ENCODE data around the gene CCR7. TPM values are rescaled to one million over a fixed set of nuclear protein-coding genes. Genes with fewer than 3 reads are reported as not detected.

The CCR7 gene
- total RNA-seq, 2 donors from 2014 or later = 0.72 to 1.9 TPM

- Histone ChIP-seq H3K9ac (ENCODE audit: low read depth in 2 of 2, low read length in 2 of 2) (no peak overlapping the region), H3K27me3 (no peaks in the 10 kb centered on the region), H3K4me1 (peaks cover 6% of the 10 kb centered on the region), H3K27ac (no peak overlapping the region), H3K4me3 (no peak overlapping the region), H3K9me3 (no peaks in the 10 kb centered on the region), H3K36me3 (no peaks in the 10 kb centered on the region)
- intact Hi-C loops (cut with DNase I) = no loop called here
- DNase-seq = no peak
- TF ChIP-seq, protein P1, sequence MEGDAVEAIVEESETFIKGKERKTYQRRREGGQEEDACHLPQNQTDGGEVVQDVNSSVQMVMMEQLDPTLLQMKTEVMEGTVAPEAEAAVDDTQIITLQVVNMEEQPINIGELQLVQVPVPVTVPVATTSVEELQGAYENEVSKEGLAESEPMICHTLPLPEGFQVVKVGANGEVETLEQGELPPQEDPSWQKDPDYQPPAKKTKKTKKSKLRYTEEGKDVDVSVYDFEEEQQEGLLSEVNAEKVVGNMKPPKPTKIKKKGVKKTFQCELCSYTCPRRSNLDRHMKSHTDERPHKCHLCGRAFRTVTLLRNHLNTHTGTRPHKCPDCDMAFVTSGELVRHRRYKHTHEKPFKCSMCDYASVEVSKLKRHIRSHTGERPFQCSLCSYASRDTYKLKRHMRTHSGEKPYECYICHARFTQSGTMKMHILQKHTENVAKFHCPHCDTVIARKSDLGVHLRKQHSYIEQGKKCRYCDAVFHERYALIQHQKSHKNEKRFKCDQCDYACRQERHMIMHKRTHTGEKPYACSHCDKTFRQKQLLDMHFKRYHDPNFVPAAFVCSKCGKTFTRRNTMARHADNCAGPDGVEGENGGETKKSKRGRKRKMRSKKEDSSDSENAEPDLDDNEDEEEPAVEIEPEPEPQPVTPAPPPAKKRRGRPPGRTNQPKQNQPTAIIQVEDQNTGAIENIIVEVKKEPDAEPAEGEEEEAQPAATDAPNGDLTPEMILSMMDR (IDR thresholded peaks at IDR 0.05) = no peak
Measured at GRCh38 chr17:40611840-40612474, 46.7 kb upstream of the CCR7 start.

- Histone ChIP-seq H3K4me3 (no peak overlapping the region), H3K4me1 (peaks cover 4% of the 10 kb centered on the region), H3K27ac (no peak overlapping the region), H3K9ac (ENCODE audit: low read depth in 2 of 2, low read length in 2 of 2) (no peak overlapping the region), H3K36me3 (no peaks in the 10 kb centered on the region), H3K9me3 (no peaks in the 10 kb centered on the region), H3K27me3 (no peaks in the 10 kb centered on the region)
- intact Hi-C loops (cut with DNase I) = no loop called here
- TF ChIP-seq, protein P1 (IDR thresholded peaks at IDR 0.05) = no peak
- no peak for DNase-seq
Measured at GRCh38 chr17:40610359-40610758, 45.1 kb upstream of the CCR7 start.

DNA sequence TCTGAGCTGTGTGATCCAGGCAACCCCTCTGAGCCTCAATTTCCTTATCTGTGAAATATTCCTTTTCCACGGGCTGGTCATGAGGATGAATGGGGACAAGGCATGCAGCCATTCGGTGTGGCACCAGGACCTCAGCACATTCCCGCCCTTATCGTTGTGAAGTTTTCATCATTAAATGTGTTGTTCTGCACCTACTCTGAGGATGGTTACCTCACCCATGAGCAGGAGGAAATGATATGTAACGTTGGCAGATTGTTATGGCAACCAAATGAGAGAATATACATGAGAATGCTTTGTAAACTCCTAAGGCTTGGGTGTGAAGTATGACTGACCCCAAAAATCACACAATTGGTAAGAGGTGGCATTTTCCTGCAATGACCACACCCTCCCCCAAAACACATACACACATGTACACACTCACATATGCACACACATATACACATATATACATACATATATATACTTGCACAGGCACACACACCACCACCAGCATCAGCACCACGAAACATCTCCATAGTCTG, 42.8 kb upstream of the CCR7 start:
- Histone ChIP-seq H3K36me3 (no peaks in the 10 kb centered on the region), H3K9ac (ENCODE audit: low read depth in 2 of 2, low read length in 2 of 2) (no peak overlapping the region), H3K9me3 (no peaks in the 10 kb centered on the region), H3K27me3 (no peaks in the 10 kb centered on the region), H3K27ac (no peak overlapping the region), H3K4me1 (no peaks in the 10 kb centered on the region), H3K4me3 (no peak overlapping the region)
- no peak for DNase-seq
- intact Hi-C loops (cut with DNase I) = no loop called here
- TF ChIP-seq, protein P1 (IDR thresholded peaks at IDR 0.05) = no peak

DNA sequence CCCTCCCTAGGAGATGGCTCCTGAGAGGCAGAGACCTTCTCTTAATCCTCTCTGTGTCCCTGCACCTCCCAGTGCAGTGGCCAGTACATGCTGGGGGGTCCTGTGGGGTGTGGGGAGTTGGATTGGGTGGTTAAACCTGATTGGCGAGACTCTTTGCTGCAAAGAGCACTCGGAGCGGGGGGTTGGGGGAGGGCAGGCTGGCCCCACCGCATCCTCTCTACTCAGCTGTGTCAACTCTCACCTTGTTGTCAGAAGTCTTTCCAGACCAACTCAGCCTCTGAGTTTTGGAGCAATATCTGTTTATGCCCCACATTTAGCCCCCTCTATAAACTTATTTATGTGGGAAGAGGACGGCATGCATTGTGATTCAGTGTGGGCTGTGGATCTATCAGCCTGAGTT, 42.4 kb upstream of the CCR7 start:
- no peak overlapping the region for H3K9ac ChIP-seq (ENCODE audit: low read depth in 2 of 2, low read length in 2 of 2)
- intact Hi-C loops (cut with DNase I) = no loop called here
- no peak for DNase-seq
- no peak overlapping the region for H3K27ac ChIP-seq
- H3K4me1 ChIP-seq = no peaks in the 10 kb centered on the region
- no peaks in the 10 kb centered on the region for H3K36me3 ChIP-seq
- no peak overlapping the region for H3K4me3 ChIP-seq
- TF ChIP-seq, protein P1 (IDR thresholded peaks at IDR 0.05) = no peak
- no peaks in the 10 kb centered on the region for H3K9me3 ChIP-seq
- no peaks in the 10 kb centered on the region for H3K27me3 ChIP-seq

DNA sequence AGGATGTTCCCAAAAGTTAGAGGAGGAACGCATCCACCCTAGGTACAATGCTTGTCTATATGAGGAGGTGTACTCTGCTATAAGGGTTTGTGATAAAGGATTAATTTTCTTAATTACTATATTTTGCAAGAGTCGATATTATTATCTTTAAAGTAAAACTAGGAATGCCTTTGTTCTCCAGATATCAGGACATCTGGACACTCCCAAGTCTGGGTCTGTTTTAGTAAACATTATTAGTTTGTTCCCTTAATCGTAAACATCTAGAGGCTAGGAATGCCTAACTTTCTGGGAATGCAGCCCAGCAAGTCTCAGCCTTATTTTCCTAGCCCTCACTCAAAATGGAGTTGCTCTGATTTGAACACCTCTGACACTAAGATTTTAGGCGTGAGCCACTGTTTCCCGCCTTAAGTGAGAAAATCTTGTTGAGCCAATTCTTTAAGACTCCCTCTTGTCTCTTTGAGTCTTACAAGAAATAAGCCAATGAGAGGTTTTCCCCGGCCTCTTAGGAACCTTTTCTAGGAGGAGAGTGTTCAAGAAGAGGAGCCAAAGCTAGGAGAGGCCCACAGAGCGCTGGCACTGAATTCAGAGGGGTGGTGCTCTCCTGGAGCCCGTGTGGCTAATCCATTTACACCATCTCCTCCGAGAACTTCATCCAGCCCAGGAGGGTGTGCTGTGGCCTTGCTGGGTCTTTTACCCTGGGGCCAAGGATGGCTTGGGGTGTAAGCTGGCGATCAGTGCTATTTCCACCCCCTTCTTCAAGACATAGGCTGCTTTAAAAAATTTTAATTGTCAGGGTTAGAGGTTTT, 41.5 kb upstream of the CCR7 start:
- Histone ChIP-seq H3K4me1 (no peaks in the 10 kb centered on the region), H3K9ac (ENCODE audit: low read depth in 2 of 2, low read length in 2 of 2) (no peak overlapping the region), H3K9me3 (no peaks in the 10 kb centered on the region), H3K36me3 (no peaks in the 10 kb centered on the region), H3K27ac (no peak overlapping the region), H3K27me3 (no peaks in the 10 kb centered on the region), H3K4me3 (no peak overlapping the region)
- TF ChIP-seq, protein P1 (IDR thresholded peaks at IDR 0.05) = no peak
- DNase-seq = no peak
- intact Hi-C loops (cut with DNase I) = no loop called here

Data from colonic mucosa (tissue), 4 donors.